ENCODE results near the gene MORN3.

Gene MORN3

DNA sequence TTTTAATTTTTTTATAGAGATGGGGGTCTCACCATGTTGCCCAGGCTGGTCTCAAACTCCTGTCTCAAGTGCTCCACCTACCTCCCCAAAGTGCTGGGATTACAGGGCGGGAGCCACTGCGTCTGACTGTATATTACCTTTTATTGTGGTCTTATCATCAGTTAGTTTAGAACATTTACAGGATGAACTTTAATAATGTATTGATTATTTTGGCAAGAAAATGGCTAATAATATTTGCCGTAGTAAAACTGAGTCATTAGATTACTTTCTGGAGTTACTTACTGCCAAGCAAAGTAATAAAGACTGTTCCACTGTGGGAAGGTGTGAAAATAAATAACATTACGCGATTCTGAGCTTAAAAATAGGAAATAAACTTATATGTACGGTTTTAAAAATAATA lies 66.7 kb downstream of the MORN3 start:
- no peak for DNase-seq (ENCODE audit: low spot score)

GRCh38 chr12:121600702-121601336 lies 68.6 kb downstream of the MORN3 start:
- no peak for DNase-seq (ENCODE audit: low spot score)

Measured in GM03348 (cell line).